GM12892 (cell line): ENCODE measurements around the gene TMEM86A.
A peak's percentile ranks its signal among the peaks of the same experiment; 100 is the strongest.

Experiments
- DNase-seq: peaks from one replicate; pipeline ENCODE4 v3.0.0; 2011; ENCODE audit not compliant: insufficient read length
- FAIRE-seq: peaks from 2 replicates; lab custom pipeline; 2011; peaks lifted over from hg19 to GRCh38; lab: Jason Lieb, UNC
- POLR2A ChIP-seq: IDR thresholded peaks from 2 replicates; pipeline ENCODE4 v1.6.1; 2011; ENCODE audit warnings: low read depth, low read length, control low read depth
- POLR2AphosphoS5 ChIP-seq: IDR thresholded peaks from 2 replicates; pipeline ENCODE4 v1.6.1; 2011; ENCODE audit warnings: low read depth, low read length, control low read depth
- TAF1 ChIP-seq: IDR thresholded peaks from 2 replicates; pipeline ENCODE4 v1.6.1; 2011; ENCODE audit warnings: low read depth, mild to moderate bottlenecking, control low read depth, low read length, borderline replicate concordance

Gene TMEM86A

DNA sequence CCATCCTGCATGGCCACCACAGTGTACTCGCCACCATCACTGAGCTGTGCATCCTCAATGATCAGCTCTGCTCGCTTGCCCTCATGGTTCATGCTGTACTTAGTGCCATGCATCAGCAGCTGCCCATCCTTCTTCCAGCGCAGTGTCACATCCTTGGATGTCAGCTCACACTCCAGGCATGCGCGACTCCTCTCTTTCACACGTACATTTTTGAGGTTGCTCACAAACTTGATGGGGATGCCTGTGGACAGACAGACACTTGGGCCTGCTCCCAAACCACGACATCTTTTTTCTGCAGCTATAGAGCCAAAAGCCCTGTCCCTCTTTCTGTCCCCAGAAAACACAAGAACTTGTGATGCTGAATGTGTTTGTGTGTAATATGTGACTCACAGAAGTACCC lies 16.9 kb downstream of the TMEM86A start:
- TF ChIP-seq POLR2A: no peak
- TF ChIP-seq POLR2AphosphoS5: no peak
- TF ChIP-seq TAF1: no peak
- DNase-seq: no peak
- FAIRE-seq: no peak

DNA sequence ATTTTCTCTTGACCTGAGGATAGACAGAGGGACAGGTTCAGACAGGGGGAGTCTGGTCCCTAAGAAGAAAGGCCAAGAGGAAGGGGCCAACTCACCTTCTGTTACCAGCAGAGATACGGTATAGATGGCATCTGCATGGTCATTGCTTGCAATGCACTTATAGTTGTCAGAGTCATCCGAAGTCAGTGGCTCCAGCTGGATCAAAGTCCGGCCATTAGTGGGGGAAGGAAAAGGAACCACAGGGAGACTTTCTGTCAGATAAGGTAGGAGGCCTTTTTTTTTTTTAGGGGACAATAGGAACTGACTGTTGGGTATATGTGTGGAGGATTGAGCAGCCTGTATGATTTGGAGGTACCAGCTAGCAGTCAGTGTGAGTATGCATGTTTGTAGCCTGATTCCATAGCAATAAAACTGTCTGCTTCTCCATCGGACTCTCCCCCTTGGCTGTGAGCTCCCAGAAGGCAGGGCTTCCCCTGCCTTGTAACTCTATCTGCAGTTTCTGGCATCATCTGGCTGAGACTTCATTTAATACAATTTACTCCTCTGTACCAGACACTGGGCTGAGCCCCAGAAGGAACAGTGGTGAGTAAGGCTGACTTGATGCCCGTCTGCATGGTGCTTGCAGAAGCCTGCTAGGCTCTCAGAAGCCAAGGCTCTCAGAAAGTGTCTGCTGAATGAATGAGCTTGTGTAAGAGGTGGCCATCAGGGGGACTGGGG lies 21.7 kb downstream of the TMEM86A start:
- DNase-seq: no peak
- FAIRE-seq: no peak

DNA sequence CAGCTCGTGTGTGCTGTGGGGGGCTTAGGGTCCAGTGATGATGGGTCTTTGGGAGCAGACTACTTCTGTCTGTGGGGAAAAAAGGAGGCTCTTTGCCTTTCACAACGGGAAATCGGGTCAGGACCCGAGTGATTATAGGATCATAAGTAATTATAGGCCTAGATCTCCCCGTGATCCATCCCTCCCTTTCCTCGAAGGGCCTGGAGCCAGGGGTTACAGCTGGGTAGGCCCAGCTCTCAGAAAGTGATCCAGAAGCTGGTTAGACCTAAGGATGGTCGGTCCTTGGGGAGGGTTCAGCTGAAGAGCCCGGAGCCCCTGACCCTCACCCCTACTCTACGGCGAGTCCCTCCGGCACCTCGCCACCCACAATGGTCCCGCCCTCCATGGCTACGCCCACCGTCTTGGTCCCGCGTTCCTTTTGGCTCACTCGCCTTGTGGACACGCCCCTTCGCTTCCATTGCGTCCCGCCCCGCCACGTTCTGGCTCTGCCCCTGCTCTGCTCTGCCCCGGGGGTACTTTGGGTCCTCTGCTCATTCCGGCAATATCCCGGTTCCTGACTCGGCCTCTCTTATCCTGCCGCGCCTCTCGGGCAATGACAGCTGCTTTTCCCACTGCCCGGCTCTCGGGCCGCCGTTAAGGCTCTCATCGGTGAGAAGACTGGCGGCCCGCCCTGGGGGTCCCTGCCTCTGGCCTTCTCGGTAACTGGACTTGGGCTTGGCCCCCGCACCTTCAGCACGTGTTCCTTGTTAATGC lies 22.4 kb downstream of the TMEM86A start:
- TF ChIP-seq POLR2AphosphoS5 (no peak), TAF1 (no peak), POLR2A (no peak)
- peak; percentile 58 for DNase-seq
- no peak for FAIRE-seq

More for the DNA sequence above, 21.7 kb downstream of the TMEM86A start:
- TF ChIP-seq TAF1 (no peak), POLR2AphosphoS5 (no peak), POLR2A (no peak)

DNA sequence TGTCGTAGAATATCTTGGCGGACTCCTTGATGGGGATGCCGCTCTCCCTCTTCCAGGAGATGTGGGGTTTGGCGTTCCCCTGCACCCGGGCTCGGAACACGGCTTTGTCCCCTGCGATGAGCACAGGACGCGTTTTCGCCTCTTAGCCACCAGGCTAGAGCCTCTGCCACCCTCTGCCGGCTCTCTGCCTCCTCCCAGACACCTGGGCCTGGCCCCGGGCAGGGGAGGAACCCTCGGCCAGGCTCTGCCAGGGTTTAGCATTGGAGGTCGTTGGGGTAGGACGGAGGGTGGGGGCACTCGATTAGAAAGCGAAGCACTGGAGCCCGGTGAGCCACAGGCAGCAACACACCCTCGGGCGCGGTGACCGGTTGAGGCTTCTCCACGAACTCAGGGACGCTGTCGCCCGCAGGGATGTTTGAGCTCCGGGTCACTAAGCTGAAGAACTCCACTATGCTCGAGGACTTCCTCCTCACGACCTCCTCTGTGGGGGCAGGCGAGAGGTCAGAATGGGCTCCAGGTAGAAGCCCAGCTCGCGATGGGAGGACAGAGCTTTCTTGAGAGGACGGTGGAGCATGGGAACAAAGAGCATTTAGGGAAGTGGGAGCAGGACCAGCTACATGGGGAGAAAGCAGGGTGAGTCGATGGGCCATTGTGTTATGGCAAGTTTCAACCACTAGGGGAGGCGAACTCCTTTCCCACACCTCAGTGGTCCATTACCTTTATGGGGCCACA lies 23.1 kb downstream of the TMEM86A start:
- TF ChIP-seq POLR2AphosphoS5: no peak
- no peak for TF ChIP-seq TAF1
- TF ChIP-seq POLR2A: no peak
- DNase-seq (peak; percentile 53), FAIRE-seq (peak; percentile 93)

DNA sequence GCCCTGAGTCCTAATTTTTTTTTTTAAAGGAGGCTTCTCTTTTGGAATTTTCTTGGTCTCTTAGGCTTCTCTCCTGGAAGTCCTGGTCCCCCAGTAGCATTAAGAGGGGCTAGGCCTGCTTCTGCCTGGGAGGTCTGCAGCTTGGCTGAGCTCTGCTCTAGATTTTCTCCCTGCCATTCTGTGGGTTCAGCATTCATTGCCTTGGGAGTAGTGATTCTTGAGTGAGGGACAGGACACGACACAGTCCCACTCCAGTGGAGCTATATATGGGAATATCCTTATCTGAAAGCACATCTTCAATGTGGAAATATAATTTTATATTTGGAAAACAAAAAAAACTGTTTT lies 23.7 kb downstream of the TMEM86A start:
- TF ChIP-seq POLR2AphosphoS5: no peak
- no peak for TF ChIP-seq TAF1
- TF ChIP-seq POLR2A: no peak
- FAIRE-seq: no peak
- no peak for DNase-seq

DNA sequence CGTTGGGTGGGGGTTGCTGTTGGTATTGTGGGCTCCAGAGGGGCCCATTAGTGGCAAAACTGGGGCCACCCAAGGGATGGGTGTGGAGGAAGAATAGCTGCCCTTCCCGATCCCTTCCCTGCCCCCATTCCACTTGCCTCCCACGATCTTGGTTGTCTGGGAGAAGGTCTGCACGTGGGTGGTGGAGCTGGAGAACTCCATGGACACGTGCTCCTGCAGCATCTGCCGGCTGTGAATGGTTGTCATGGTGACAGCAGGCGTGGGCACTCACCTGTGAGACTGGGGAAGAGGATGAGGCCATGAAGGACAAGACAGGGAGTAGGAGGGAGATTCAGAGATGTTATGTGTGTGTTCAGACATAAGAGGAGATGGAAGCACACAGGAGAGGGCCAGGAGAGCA lies 25.4 kb downstream of the TMEM86A start:
- DNase-seq: no peak
- no peak for TF ChIP-seq TAF1
- no peak for TF ChIP-seq POLR2A
- no peak for TF ChIP-seq POLR2AphosphoS5
- FAIRE-seq: no peak

DNA sequence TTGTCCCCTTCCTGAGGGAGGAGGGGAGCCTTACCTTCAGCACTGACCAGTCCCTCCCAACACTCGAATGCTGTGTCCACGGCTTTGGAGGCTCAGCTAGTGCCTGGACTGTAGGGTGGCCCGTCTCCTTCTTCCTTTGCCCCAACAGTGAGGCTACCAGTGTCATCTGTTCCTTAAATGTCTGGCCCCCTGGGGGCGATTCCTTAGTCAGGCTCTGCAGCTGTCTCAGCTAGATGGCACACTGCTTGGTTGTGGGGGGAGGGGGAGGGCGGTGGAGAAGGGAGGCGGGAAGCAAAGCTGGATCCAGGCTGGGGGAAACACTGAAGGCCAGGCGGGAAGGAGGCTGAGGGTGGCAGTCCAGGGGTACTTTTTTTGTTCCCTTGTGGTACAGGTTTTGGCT lies 27.5 kb downstream of the TMEM86A start, which contains the start of gene IGSF22:
Gene IGSF22 (minus strand): TSS at position 149 of the 400 bp plus-strand sequence. CDS start 1,952 bp downstream, outside the sequence.
- no peak for FAIRE-seq
- DNase-seq: no peak
- TF ChIP-seq POLR2AphosphoS5 (no peak), TAF1 (no peak), POLR2A (no peak)

DNA sequence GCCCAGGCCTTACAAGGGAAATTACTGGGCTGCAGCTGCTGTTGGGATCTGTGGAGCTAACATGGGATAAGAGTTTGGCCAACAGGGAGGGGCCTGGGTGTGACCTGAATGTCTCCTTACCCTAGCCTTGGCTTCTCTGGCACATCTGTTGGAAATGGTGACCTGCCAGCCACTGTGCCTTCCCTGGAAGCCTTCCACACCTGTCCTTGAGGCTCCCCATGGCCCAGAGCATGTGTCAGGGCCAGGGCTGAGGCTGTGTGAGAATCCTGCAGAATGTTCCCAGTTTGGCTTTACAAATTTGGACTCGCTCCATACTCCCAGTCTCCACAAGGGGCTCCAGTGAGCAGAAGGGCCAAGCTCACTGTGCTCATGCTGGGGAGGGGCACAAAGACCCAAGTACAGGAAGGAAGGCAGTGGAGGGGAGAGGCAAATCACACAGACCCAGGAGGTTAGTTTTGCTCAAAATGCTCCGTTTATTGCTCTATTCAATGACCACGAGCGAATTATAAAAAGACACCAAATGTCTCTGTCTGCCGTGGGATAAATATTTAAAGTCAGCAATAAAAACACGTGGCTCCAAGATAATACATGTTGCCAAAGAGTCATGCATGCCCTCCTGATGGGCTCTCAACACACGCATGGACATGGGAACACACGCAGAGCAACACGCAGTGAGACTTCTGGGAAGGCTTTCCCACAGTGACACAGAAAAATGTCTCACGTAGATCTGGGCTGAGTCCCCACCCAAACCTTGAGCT lies 29.1 kb downstream of the TMEM86A start:
- DNase-seq (peak; percentile 58), FAIRE-seq (peak; percentile 88)
- no peak for TF ChIP-seq POLR2AphosphoS5
- no peak for TF ChIP-seq POLR2A
- no peak for TF ChIP-seq TAF1

DNA sequence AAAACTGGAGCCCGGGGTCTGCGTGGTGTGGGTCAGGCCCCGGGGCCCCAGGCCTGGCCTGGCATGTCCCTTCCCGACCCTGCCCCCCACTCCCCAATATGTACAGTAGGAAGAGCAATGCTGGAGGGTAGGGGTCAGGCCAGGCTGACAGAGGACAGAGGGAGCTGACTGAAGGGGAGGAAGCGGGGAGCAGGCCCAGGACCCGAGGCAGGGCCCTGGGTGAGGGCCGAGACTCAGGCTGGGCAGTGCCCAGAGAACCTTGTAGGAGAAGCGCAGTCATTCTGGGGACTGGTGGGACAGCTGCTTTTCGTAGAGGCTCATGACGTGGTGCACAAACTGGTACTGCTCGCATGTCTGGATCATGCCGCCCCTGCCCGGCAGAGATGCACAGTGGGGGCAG lies 30.1 kb downstream of the TMEM86A start:
- no peak for TF ChIP-seq POLR2AphosphoS5
- TF ChIP-seq POLR2A: no peak
- TF ChIP-seq TAF1: no peak
- no peak for FAIRE-seq
- no peak for DNase-seq

DNA sequence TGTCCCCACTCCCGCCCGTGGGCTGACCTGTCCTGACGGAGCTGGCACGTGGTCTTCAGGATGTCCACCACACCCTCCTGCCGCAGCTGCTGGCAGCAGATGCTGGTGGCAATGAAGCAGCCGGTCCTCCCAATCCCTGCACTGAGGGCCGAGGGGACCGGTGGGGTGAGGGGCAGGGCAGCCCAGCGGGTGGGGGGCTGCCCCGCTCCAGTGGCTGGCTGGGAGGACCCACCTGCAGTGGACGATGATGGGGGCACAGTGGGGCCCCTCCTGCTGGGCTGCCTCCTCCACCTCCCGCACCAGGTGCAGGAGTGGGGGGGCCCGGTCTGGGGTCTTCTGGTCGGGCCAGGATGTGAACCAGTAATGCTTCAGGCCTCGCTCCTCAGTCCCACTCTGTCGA lies 30.8 kb downstream of the TMEM86A start:
- TF ChIP-seq POLR2A (no peak), POLR2AphosphoS5 (no peak), TAF1 (no peak)
- DNase-seq (no peak), FAIRE-seq (no peak)
